GM21576 (cell line): ENCODE results near the gene DAAM2.
A peak's percentile ranks its signal among the peaks of the same experiment; 100 is the strongest.

ENCODE experiments used
- ATAC-seq: cut with Tn5 transposase; IDR thresholded peaks from one replicate; pipeline ENCODE4 v1.9.1; 2021; ENCODE audit warnings: mild to moderate bottlenecking, moderate library complexity; ENCODE audit not compliant: unreplicated experiment

DAAM2 gene

GRCh38 chr6:39786649-39787048 lies 5.5 kb upstream of the DAAM2 start:
- ATAC-seq: no peak

GRCh38 chr6:39787322-39787721 lies 4.9 kb upstream of the DAAM2 start:
- ATAC-seq: no peak

- no peak for ATAC-seq
Observed at GRCh38 chr6:39790772-39791171, 1.4 kb upstream of the DAAM2 start.

GRCh38 chr6:39791311-39791710 lies 865 bp upstream of the DAAM2 start:
- no peak for ATAC-seq

- ATAC-seq: no peak
Observed at GRCh38 chr6:39792540-39793450, 619 bp downstream of the DAAM2 start.

- ATAC-seq: no peak
Observed at GRCh38 chr6:39793516-39793915, 1.3 kb downstream of the DAAM2 start.

- no peak for ATAC-seq
Observed at GRCh38 chr6:39794231-39794630, 2.1 kb downstream of the DAAM2 start.

GRCh38 chr6:39797751-39798150 lies 5.6 kb downstream of the DAAM2 start:
- no peak for ATAC-seq

GRCh38 chr6:39800034-39801032 lies 8.2 kb downstream of the DAAM2 start:
- ATAC-seq: no peak

- no peak for ATAC-seq
Observed at GRCh38 chr6:39801456-39802251, 9.5 kb downstream of the DAAM2 start.

- ATAC-seq: no peak
Observed at GRCh38 chr6:39803872-39804271, 11.7 kb downstream of the DAAM2 start.

- no peak for ATAC-seq
Observed at GRCh38 chr6:39804466-39805065, 12.4 kb downstream of the DAAM2 start.

- ATAC-seq: no peak
Observed at GRCh38 chr6:39806278-39806677, 14.1 kb downstream of the DAAM2 start.

GRCh38 chr6:39808346-39808745 lies 16.2 kb downstream of the DAAM2 start:
- no peak for ATAC-seq

- no peak for ATAC-seq
Observed at GRCh38 chr6:39808964-39809363, 16.8 kb downstream of the DAAM2 start.

GRCh38 chr6:39811835-39812345 lies 19.7 kb downstream of the DAAM2 start:
- ATAC-seq: no peak

- ATAC-seq: no peak
Observed at GRCh38 chr6:39812496-39812852, 20.3 kb downstream of the DAAM2 start.

- ATAC-seq: peak; percentile 83
Observed at GRCh38 chr6:39812853-39813533, 20.8 kb downstream of the DAAM2 start.

- no peak for ATAC-seq
Observed at GRCh38 chr6:39814236-39814635, 22.1 kb downstream of the DAAM2 start.

GRCh38 chr6:39815356-39815755 lies 23.2 kb downstream of the DAAM2 start:
- no peak for ATAC-seq
